HepG2 (cell line): Measurements from ENCODE around the gene TMBIM6. TPM values are rescaled to one million over a fixed set of nuclear protein-coding genes. Genes with fewer than 3 reads are reported as not detected.

Experiments used
- AKAP8 ChIP-seq: sonication (generic); formaldehyde crosslinking; IDR thresholded peaks from 2 replicates; pipeline ENCODE4 v1.5.1; 2020; ENCODE audit warnings: mild to moderate bottlenecking, missing genetic modification reagents
- HBP1 ChIP-seq: IDR thresholded peaks from 2 replicates; pipeline ENCODE4 v1.6.1; 2016; ENCODE audit warnings: low read depth, control low read depth
- IKZF5 ChIP-seq: IDR thresholded peaks from 2 replicates; pipeline ENCODE4 v1.6.1; 2018; ENCODE audit warnings: missing genetic modification reagents, mild to moderate bottlenecking, missing compliant biosample characterization
- KDM1A ChIP-seq: IDR thresholded peaks from 2 replicates; pipeline ENCODE4 v1.6.1; 2016; ENCODE audit warnings: missing compliant biosample characterization
- NCOR1 ChIP-seq: fragments of 200-600 bp; sonication (generic); IDR thresholded peaks from 2 replicates; pipeline ENCODE4 v1.7.0; 2017; ENCODE audit warnings: antibody characterized with exemption, low read length, borderline replicate concordance
- NKX3-1 ChIP-seq: sonication (generic); formaldehyde crosslinking; IDR thresholded peaks from 2 replicates; pipeline ENCODE4 v1.5.0; 2020; ENCODE audit warnings: missing genetic modification reagents
- PBX2 ChIP-seq: IDR thresholded peaks from 2 replicates; pipeline ENCODE4 v1.6.1; 2016; ENCODE audit warnings: control low read depth
- POLR2G ChIP-seq: fragments of 200-400 bp; formaldehyde crosslinking; IDR thresholded peaks from 2 replicates; pipeline ENCODE4 v1.6.1; 2018; ENCODE audit warnings: mild to moderate bottlenecking, low read depth, low read length, moderate library complexity
- RCOR2 ChIP-seq: IDR thresholded peaks from 2 replicates; pipeline ENCODE4 v1.6.1; 2016; ENCODE audit warnings: missing biosample characterization, missing genetic modification reagents
- RFX5 ChIP-seq: IDR thresholded peaks from 2 replicates; pipeline ENCODE4 v1.6.1; 2011; ENCODE audit warnings: low read depth, low read length, improper control_type of control experiment
- THAP11 ChIP-seq: IDR thresholded peaks from 2 replicates; pipeline ENCODE4 v1.6.1; 2016; ENCODE audit warnings: missing biosample characterization, missing genetic modification reagents
- ZBTB14 ChIP-seq: sonication (generic); formaldehyde crosslinking; IDR thresholded peaks from 2 replicates; pipeline ENCODE4 v1.4.0; 2020; ENCODE audit warnings: missing genetic modification reagents
- ZSCAN25 ChIP-seq: sonication (generic); formaldehyde crosslinking; IDR thresholded peaks from 2 replicates; pipeline ENCODE4 v1.8.0; 2022; ENCODE audit warnings: mild to moderate bottlenecking, missing genetic modification reagents
- polyA plus RNA-seq, 8 experiments: library from polyadenylated mRNA; depleted of rRNA in 3 of 8; stranded (reverse) in 7 of 8; unstranded in 1 of 8; fragments of >200 nt; fragmentation: Illumina TruSeq in 4 of 8; extraction: Trizol in 4 of 8; gene quantifications; 2 replicates each; pipeline versions ENCODE4 v1.2.1 to v1.2.3, GENCODE V29; 2011 to 2016; ENCODE audit warnings: low read depth in 4 of 8, missing spikeins in 1 of 8, mixed read lengths in 1 of 8; ENCODE audit not compliant: insufficient read depth in 1 of 8
- total RNA-seq, 5 experiments: library from RNA; depleted of rRNA; stranded (reverse); fragments of >200 nt; fragmentation: Illumina TruSeq; extraction: Trizol; gene quantifications; 2 replicates each; pipeline ENCODE4 v1.2.3, GENCODE V29; 2016; ENCODE audit warnings: low read depth in 1 of 5
- TF ChIP-seq, protein P1 (sequence below): sonication (generic); IDR thresholded peaks from 2 replicates; pipeline ENCODE4 v1.6.1; 2016; ENCODE audit warnings: low read depth, borderline replicate concordance
- TF ChIP-seq, protein P2 (sequence below): sonication (generic); formaldehyde crosslinking; IDR thresholded peaks from 2 replicates; pipeline ENCODE4 v1.4.0; 2020; ENCODE audit warnings: missing genetic modification reagents

TMBIM6 gene
- total and polyA plus RNA-seq, 2 of the 13 experiments (the other 11 are each of a cell fraction or from before 2014, with no cell fraction given): 412 to 468 TPM

DNA sequence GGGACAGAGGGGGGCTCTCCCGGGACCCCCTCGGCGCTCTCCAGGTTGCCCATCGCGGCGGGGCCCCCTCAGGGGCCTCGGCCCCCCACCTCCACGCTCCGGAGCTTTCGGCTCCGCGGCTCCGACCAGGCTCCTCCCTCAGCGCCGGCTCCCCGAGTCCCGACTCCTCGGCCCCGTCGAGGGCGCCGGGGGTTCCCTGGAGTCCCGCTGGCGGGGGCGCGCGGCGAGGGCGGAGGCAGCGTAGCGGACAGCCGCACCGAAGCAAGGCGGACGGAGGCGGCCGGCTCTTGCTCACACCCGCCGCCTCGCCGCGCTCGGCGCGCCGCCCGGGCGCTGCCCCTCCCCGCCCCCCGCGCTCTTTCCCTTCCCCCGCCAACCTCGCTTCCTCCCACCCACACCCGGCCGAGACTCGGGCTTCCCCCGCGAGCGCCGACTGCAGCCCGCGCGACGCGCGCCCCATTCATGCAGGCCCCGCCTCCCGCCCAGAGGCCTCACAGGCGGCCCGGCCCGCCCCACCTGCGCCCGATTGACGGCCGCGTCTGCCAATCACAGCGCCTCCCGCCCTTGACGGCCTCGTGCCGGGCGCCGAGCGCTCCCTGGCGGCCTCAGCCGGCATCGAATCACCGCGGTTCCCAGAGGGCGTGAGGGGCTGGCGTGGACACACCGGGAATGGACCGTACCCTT lies 34.1 kb upstream of the TMBIM6 start, which contains the start of gene FMNL3 (continued):
- no peak for TF ChIP-seq HBP1 (CRISPR knock-in tag)
- TF ChIP-seq AKAP8 (CRISPR knock-in tag): 0 out of 2 replicates have a peak, but pooled peaks have one; percentile 60
- TF ChIP-seq, protein P1, sequence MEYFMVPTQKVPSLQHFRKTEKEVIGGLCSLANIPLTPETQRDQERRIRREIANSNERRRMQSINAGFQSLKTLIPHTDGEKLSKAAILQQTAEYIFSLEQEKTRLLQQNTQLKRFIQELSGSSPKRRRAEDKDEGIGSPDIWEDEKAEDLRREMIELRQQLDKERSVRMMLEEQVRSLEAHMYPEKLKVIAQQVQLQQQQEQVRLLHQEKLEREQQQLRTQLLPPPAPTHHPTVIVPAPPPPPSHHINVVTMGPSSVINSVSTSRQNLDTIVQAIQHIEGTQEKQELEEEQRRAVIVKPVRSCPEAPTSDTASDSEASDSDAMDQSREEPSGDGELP: no peak; the same call in 1 of the 2 replicates
- no peak for TF ChIP-seq KDM1A (CRISPR knock-in tag)
- peak; percentile 77 for TF ChIP-seq IKZF5 (CRISPR knock-in tag)
- TF ChIP-seq ZBTB14 (CRISPR knock-in tag): 0 out of 2 replicates have a peak, but pooled peaks have one; percentile 36
- peak; percentile 66 for TF ChIP-seq THAP11 (CRISPR knock-in tag)
- no peak for TF ChIP-seq ZSCAN25 (CRISPR knock-in tag)
- no peak for TF ChIP-seq NCOR1
- no peak for TF ChIP-seq RFX5
- TF ChIP-seq RCOR2: no peak
- TF ChIP-seq POLR2G: no peak
- 0 out of 2 replicates have a peak, but pooled peaks have one; percentile 36 for TF ChIP-seq NKX3-1 (CRISPR knock-in tag)
- TF ChIP-seq, protein P2, sequence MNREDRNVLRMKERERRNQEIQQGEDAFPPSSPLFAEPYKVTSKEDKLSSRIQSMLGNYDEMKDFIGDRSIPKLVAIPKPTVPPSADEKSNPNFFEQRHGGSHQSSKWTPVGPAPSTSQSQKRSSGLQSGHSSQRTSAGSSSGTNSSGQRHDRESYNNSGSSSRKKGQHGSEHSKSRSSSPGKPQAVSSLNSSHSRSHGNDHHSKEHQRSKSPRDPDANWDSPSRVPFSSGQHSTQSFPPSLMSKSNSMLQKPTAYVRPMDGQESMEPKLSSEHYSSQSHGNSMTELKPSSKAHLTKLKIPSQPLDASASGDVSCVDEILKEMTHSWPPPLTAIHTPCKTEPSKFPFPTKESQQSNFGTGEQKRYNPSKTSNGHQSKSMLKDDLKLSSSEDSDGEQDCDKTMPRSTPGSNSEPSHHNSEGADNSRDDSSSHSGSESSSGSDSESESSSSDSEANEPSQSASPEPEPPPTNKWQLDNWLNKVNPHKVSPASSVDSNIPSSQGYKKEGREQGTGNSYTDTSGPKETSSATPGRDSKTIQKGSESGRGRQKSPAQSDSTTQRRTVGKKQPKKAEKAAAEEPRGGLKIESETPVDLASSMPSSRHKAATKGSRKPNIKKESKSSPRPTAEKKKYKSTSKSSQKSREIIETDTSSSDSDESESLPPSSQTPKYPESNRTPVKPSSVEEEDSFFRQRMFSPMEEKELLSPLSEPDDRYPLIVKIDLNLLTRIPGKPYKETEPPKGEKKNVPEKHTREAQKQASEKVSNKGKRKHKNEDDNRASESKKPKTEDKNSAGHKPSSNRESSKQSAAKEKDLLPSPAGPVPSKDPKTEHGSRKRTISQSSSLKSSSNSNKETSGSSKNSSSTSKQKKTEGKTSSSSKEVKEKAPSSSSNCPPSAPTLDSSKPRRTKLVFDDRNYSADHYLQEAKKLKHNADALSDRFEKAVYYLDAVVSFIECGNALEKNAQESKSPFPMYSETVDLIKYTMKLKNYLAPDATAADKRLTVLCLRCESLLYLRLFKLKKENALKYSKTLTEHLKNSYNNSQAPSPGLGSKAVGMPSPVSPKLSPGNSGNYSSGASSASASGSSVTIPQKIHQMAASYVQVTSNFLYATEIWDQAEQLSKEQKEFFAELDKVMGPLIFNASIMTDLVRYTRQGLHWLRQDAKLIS (CRISPR knock-in tag): no peak
- TF ChIP-seq PBX2: peak; percentile 93
